Coronary artery (tissue), 2 donors: ENCODE results near the gene DAP3.
"Not testable (repeated sequence)": the region's sequence is repeated elsewhere in the genome, so short reads cannot be mapped to it uniquely, and the experiment has no call there.

Source experiments
- DNase-seq: peaks from one replicate; pipeline ENCODE4 v3.0.0-alpha.2; 2017; ENCODE audit warnings: low spot score
- H3K27ac ChIP-seq, 2 donors: fragments of 200-600 bp; sonication (generic); one replicate each; pipeline ENCODE4 v1.5.1; 2016 to 2019
- H3K4me3 ChIP-seq: fragments of 200-600 bp; sonication (generic); 2 replicates; pipeline ENCODE4 v1.5.1; 2016; ENCODE audit warnings: mild to moderate bottlenecking, moderate library complexity
- CTCF ChIP-seq: fragments of 200-600 bp; sonication (generic); IDR thresholded peaks from one replicate; pipeline ENCODE4 v1.5.1; 2019; ENCODE audit warnings: antibody characterized with exemption

The DAP3 gene

GRCh38 chr1:155761736-155762405, 73.0 kb downstream of the DAP3 start:
- TF ChIP-seq CTCF, result no peak
- no peak for DNase-seq
- no peak overlapping the region for H3K27ac ChIP-seq
- no peak overlapping the region for H3K4me3 ChIP-seq

- not testable (repeated sequence) for H3K4me3 ChIP-seq, H3K27ac ChIP-seq, DNase-seq
These were observed 74.4 kb downstream of the DAP3 start for GRCh38 chr1:155763090-155763815.

GRCh38 chr1:155763989-155764388, 75.1 kb downstream of the DAP3 start:
- H3K27ac ChIP-seq, H3K4me3 ChIP-seq, DNase-seq: not testable (repeated sequence)

GRCh38 chr1:155767399-155767989, 78.6 kb downstream of the DAP3 start:
- H3K4me3 ChIP-seq, DNase-seq, H3K27ac ChIP-seq: not testable (repeated sequence)

- Histone ChIP-seq H3K4me3 (no peak overlapping the region), H3K27ac (no peak overlapping the region)
- DNase-seq, result no peak
- TF ChIP-seq CTCF, result no peak
These were observed 80.4 kb downstream of the DAP3 start for GRCh38 chr1:155769257-155769656.

- no peak overlapping the region for H3K27ac ChIP-seq
- H3K4me3 ChIP-seq, result no peak overlapping the region
- no peak for TF ChIP-seq CTCF
- DNase-seq, result no peak
These were observed 84.3 kb downstream of the DAP3 start for GRCh38 chr1:155773221-155773620.

- no peak for DNase-seq
- TF ChIP-seq CTCF, result no peak
These were observed 87.5 kb downstream of the DAP3 start for GRCh38 chr1:155776414-155776813.

GRCh38 chr1:155777582-155777981, 88.7 kb downstream of the DAP3 start:
- H3K4me3 ChIP-seq, result no peak overlapping the region
- TF ChIP-seq CTCF, result no peak
- H3K27ac ChIP-seq, result no peak overlapping the region
- no peak for DNase-seq

More at GRCh38 chr1:155776414-155776813, 87.5 kb downstream of the DAP3 start:
- H3K27ac ChIP-seq, result no peak overlapping the region
- no peak overlapping the region for H3K4me3 ChIP-seq
